GM21423 (cell line): ENCODE measurements around the gene LRRC43.

ENCODE experiments used
- ATAC-seq: cut with Tn5 transposase; IDR thresholded peaks from one replicate; pipeline ENCODE4 v1.9.1; 2021; ENCODE audit warnings: mild to moderate bottlenecking, moderate library complexity; ENCODE audit not compliant: unreplicated experiment

The LRRC43 gene

GRCh38 chr12:122215771-122216170 lies 32.8 kb downstream of the LRRC43 start:
- ATAC-seq, result no peak

- ATAC-seq, result no peak
Measured at GRCh38 chr12:122216445-122216844, 33.5 kb downstream of the LRRC43 start.

DNA sequence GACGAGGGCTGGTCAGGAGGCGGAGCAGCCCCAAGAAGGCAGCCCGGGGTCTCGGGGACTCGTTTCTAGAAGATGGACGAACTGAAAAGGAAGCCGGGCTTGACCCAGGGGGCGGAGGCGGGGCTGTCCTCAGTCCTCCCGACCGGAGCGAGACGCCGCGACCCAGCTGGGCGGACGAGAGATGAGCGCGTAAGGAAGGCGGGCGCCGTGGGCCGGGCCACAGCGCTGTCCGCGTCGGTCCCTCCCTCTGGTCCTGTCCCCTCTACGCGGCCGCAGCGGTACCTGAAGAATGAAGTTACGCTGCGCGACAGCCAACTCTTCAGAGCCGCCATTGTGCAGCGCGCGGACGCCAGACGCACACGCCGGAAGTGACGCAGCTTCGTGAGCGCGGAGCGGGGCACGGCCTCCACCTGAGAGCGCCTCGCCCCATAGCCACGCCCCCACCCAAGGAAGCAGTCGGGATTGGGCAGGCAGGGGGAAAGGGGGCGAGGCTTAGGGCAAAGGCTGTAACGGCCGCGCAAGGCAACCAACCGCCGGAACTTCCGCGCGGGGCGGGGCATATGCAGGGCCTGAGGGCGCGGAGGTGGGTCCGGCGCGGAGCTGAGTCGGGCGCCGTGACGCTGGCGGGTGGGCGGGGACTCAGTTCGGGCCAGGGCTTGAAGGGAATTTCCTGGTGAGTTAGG lies 42.9 kb downstream of the LRRC43 start, which contains the start of gene DIABLO:
Gene DIABLO, minus strand, starts transcription at position 370 of the 683 bp plus-strand sequence. Its CDS starts 38 bp downstream, at position 332.
- ATAC-seq, result peak; percentile 94

DNA sequence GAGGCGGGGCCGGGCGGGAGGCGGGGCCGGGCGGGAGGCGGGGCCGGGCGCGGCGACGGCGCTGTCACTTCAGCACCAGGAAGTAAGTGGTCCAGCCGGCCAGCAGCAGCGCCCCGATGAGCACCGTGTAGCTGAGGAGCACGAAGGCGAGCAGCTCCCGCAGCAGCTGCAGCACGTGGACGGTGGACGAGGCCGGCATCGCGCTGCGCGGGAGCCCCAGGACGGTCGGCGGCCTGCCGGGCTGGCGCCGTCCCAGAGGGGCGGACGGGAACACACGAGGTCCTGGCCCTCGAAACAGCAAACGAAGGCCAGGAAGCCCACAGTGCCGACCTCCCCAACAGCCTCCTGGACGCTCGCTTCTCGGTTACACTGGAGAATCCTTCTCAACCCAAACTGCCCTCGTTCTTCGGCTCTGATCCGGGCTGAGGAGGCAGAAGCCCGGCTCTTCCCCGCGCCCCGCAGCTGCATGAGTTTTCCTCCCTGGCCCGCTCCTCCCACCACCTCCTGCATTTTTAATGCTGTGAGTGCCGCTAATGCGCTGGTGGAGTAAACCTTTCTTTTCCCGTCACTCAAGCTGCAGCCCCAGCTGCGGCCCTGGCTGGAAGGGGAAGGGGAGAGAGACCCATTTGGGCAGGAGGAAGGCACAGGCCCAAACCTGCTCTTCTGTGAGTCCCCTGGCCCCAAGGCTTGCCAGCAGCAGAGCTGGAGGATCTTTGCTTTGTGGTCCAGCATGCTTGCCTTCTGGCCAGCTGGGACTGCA lies 43.6 kb downstream of the LRRC43 start:
- ATAC-seq, result no peak

GRCh38 chr12:122227341-122227740 lies 44.4 kb downstream of the LRRC43 start:
- ATAC-seq, result no peak

DNA sequence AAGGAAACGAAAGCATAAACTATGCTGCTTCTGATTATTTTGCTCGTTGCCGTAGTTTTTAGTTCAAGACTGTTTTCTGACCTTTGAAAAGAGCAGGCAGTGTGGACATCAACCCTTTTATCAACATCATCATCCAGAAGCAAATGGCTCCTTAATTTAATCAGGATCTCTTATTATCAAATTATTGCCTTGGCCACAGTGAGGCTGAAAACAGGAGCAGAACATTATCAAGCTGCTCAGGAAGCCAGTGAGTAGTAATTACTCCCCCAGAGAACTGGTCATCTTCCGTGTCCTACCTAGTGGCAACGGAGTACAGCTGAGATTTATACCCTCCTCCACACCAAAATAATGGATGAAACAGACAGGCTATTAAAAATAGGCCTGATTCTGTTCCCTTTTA lies 45.2 kb downstream of the LRRC43 start:
- ATAC-seq, result no peak

- ATAC-seq, result no peak
Measured at GRCh38 chr12:122230798-122231197, 47.9 kb downstream of the LRRC43 start.

DNA sequence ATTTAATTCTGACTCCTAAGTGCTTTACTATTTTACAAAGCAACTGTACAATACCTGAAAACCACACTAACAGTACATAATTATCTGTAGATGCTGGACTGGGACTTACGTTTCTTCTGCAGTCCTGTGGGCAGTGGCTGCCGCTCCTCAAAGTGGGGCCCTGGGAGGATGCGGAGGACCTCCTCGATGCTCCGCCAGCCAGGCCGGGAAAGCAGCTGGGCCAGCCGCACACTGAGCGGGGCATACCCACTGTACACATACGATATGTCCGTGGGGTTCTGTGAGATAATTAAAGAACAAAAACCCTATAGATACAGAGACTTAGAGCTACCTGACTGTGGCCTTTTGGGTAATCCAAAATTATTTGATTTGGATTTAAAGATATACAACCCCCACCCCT lies 49.8 kb downstream of the LRRC43 start:
- no peak for ATAC-seq

DNA sequence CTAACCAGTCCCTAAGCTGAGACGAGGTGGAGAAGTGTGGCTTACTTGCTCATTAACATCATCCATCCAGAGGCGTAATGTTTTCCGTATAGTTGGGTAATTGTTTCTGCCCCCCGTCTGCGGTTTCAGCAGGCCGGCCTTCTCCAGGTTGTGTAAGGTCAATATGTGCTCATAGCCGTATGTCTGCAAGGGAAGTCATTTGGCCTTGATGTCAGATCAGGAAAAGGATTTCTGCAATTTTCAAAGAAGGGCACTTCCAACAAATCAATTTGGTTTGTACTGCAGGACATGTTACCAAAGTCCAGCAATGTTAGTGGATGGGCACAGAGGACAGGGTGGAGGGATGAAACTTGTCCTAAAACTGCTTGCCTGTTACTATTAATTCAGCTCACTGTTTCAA lies 52.8 kb downstream of the LRRC43 start:
- ATAC-seq, result no peak

DNA sequence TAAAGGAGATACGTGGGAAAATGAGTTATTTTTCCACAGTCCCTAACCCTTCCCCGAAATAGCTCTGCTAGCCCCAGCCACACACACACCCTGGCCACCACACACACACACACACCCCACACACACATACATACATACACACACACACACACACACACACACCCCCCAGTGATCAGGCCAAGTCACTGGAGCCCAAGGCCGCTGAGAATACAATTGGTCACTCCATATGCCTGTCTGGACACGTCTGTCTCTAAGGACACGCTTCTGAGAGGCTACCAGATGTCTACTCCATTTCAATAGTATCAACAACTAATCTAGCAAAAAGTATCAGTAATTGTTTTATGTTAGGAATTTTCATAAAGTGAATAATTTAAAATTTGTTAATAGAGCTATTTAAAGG lies 55.9 kb downstream of the LRRC43 start:
- no peak for ATAC-seq

GRCh38 chr12:122243965-122244364 lies 61.0 kb downstream of the LRRC43 start:
- ATAC-seq, result no peak

DNA sequence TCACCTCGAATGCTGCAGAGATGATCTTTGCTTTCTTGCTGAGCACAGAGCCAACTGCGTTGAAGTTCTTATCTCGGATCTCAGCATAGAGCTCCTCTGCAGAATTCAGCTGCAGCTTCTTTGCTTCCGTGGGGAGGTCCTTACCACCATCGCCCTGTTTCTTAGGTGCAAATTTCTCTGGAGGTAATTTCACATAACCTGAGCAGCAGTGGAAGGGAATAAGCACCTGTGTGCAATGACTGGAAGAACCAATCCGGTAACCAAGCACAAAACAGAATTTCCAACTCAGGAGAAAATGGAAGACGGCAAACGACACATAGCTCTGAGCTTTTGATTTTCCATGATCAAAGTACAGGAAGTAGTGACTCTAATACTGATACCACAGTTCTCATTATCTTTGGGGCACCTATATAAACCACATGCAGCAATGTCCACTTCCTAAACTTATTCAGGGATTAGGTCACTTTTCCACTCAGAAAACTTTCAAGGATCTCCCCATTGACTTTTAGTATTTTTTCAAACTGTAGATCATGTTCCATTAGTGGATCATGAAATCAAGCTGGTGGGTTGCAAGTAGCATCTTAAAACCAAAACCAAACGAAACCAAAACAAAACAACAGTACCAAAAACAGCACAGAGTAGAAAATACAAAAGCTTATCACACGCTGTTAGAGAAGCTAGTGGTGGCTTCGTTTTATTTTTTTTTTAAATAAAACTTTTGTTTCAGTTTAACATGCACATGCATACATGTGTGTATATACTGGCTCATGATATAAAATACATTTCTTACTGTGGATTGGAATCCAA lies 61.8 kb downstream of the LRRC43 start:
- no peak for ATAC-seq

DNA sequence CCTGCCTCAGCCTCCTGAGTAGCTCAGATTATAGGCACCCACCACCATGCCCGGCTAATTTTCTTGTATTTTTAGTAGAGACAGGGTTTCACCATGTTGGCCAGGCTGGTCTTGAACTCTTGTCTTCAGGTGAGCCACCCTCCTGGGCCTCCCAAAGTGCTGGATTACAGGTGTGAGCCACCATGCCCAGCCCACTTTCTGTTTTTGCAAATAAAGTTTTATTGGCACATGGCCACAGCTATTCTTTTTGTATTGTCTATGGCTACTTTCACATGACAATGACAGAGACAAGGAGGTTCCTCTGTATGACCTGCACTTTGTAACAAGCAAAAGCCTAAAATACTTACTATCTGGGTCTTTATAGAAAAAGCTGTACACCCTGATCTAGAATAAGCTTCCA lies 62.6 kb downstream of the LRRC43 start:
- ATAC-seq, result no peak

DNA sequence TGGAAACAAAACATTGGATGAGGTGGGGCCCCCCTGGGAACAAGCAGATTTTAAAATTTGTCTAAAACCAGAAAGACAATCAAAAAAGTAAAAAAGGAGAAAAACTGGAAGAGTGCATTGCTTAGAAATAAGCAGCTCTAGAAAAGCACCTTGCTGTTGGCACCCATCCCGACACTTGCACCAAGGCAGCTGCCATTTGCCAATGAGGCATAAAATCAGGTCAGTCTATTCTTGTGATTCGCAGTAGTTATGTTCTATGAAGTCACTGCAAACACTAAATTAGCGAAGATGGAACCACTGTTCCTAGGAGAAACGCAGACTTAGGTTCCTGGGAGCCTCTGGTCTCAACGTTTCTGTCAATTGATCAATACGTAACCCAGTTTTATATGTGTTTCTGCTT lies 67.1 kb downstream of the LRRC43 start:
- ATAC-seq, result no peak

DNA sequence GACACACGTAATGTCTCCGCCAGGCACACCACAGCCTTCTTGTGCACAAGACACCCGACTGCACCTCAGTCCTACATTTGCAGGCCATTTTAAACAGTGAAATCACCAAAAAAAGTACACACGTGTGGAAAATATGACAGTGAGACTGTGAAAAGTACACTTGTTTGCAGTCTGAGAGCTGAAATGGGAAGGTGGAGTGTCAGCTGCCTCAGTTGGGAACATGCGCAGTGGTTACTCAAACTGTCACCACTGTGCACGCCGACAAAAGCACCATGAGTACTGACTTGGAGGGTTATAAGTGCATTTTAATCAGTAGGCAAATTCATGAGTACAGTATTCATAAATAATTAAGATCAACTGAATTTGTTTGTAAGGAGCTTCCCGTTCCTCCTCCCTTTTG lies 67.6 kb downstream of the LRRC43 start:
- ATAC-seq, result no peak
